Stimulated activated naive CD4-positive, alpha-beta T cell (primary cell): Measurements from ENCODE around the gene OR11L1.

ENCODE experiments used
- DNase-seq, 6 experiments: peaks; one replicate each; lab custom pipeline; 2025; lab: John Stamatoyannopoulos, UW

The OR11L1 gene

DNA sequence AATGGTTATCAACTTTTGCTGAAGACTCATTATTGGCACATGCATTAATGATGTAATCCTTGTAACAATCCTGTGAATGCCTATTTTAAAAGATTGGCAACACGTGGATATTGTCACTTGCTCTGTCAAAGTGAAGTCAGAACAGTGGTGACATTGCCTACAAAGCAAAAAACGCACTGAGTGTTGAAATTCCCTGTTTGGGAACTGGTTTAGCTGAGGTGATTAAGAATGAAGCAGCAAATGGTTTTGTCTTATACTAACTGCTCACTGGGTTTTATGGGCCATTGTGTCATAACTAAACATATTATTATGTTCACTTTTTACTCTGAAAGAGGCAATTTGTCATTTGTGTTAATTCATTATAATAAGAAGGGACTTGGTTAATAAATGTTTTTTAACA lies 29.1 kb downstream of the OR11L1 start:
- no peak for DNase-seq

DNA sequence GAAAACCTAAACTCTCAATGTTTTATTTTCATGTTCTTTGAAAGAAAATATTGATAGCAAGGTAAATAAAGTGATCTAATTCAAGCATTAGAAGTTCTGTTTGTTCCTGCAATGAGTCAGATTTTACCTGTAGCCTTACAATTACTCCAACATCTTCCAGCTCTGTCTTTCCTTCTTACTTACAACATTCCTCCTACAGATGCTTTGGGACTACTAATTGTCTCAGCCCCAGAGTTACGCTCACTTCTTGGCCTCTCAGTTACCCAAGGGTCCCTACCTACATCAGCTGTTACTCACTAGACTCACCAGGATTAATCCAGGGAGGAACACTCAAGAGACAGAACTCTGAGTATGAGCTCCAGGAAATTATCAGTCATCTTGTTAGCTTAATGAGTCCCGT lies 44.2 kb downstream of the OR11L1 start:
- no peak for DNase-seq
